GM12875 (cell line): ENCODE results near the gene IGSF5.

ENCODE experiments used
- H3K4me3 ChIP-seq: one replicate; pipeline ENCODE4 v1.5.1; 2011; ENCODE audit warnings: low read depth, low read length, control low read depth
- TF ChIP-seq, protein P1 (sequence below): IDR thresholded peaks from 2 replicates; pipeline ENCODE4 v1.5.1; 2011; ENCODE audit warnings: low read depth, mild to moderate bottlenecking, control low read depth, inconsistent platforms, low read length, moderate library complexity, borderline replicate concordance; ENCODE audit not compliant: insufficient read depth

The IGSF5 gene

DNA sequence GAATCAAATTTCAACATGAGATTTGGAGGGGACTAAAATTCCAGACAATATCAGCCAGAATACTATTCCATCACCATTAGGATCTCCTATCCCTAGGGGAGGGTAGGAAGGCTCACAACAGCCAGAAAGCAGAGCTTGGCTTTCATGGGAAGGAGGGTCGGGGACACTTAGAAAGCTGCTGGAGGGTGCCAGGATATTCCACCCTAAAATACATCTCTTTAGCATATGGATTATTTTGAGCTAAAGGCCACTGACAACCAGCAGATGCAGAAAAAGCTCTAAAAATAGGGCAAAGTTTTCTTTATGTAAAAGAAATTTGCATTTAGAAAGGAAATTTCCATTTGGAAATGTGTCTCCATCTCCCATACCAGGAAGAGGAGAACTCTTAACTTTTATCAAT lies 68.0 kb downstream of the IGSF5 start:
- TF ChIP-seq, protein P1, sequence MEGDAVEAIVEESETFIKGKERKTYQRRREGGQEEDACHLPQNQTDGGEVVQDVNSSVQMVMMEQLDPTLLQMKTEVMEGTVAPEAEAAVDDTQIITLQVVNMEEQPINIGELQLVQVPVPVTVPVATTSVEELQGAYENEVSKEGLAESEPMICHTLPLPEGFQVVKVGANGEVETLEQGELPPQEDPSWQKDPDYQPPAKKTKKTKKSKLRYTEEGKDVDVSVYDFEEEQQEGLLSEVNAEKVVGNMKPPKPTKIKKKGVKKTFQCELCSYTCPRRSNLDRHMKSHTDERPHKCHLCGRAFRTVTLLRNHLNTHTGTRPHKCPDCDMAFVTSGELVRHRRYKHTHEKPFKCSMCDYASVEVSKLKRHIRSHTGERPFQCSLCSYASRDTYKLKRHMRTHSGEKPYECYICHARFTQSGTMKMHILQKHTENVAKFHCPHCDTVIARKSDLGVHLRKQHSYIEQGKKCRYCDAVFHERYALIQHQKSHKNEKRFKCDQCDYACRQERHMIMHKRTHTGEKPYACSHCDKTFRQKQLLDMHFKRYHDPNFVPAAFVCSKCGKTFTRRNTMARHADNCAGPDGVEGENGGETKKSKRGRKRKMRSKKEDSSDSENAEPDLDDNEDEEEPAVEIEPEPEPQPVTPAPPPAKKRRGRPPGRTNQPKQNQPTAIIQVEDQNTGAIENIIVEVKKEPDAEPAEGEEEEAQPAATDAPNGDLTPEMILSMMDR: no peak
- no peak overlapping the region for H3K4me3 ChIP-seq

DNA sequence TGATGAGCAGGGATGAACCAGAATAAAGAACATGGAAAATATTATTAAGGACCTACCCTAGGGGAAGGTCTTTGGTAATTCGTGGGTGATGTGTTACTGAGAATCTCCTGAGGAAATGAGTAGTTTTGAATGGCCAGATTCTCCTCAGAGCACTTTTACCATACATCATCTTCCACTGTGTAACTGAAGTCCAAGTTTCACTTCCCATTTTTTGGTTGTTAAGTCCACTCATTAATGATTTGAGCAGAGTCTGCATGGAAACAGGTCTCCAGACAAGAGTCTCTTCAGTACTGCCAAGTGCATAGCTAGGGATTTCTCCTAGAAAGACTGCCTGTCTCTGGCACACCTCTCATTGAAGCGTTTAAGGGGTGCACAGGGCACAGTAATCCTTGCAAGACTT lies 73.6 kb downstream of the IGSF5 start:
- TF ChIP-seq, protein P1: no peak
- no peak overlapping the region for H3K4me3 ChIP-seq

DNA sequence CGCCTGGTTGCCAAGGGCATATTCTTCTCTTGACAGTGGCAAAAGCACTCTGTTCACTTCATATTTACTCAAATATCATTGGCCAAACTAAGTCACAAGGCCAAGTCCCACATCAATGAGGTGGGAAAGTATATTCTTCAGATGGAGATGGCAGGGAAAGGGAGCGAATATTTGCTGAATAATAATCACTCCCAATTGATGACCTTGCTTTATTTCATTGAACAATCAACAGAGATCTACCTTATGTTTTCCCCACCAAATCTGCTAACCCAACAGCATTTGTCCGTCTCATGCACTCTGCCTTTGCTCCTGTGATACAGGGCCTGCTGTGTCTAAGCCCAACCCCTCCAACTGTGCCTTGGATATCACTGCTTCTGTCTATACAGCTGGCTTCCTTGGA lies 77.1 kb downstream of the IGSF5 start:
- TF ChIP-seq, protein P1: no peak
- H3K4me3 ChIP-seq: no peak overlapping the region

DNA sequence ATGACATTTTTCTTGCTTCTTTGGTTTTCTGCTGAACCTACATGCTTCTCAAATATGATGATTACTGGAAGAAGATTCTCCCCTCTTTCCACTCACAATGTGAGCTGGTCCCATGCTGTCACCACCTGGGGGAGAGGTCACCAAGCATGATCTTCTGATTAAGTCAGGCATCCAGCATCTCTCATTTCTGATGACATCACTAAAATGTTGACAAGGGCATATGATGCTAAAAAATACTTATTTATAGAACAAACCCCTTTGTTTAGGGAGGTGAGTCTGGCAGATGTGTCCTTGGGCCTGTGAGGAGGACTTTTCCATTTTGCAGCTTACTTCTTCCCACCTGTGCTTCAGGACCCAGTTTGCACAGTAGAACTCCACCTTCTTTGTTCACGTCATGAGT lies 80.3 kb downstream of the IGSF5 start:
- TF ChIP-seq, protein P1: no peak
- H3K4me3 ChIP-seq: no peak overlapping the region

DNA sequence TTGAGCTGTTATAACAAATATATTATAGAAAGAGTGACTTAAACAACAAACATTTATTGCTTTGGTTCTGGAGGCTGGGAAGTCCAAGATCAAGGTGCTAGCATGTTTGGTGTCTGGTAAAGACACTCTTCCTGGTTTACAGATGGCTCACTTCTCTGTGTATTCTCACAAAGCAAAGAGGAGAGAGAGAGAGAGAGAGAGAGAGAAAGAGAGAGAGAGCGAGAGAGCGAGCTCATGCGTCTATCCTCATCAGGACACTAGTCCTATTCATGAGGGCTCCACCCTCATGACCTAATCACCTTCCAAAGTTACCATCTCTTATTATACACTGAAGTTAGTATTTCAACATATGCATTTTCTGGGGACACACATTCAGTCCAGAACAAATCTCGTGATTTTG lies 89.6 kb downstream of the IGSF5 start:
- TF ChIP-seq, protein P1: no peak
- H3K4me3 ChIP-seq: no peak overlapping the region

DNA sequence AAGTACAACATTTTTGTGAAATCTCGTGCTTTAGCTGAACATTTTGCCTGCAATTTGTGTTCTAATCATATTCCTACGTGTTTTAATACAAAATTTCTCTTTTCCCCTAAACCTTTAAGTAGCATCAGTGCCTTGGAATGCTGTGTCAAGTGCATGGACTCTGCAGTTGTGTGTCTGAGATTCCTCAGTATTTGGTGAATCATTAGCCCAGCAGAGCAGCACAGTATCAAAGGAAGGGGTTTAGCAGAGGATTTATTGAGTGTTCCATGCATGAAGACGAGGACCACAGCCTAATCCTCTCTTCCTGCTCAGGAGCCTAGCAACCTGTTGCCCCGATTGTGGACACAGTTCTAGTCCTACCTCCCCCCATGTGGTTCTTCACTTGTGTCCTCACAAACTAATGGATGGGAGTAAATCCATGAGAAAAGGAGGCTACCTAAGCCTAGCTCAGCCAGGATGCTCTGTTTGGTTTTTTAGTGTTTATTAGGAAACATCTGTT lies 92.9 kb downstream of the IGSF5 start:
- H3K4me3 ChIP-seq: no peak overlapping the region
- TF ChIP-seq, protein P1: no peak

DNA sequence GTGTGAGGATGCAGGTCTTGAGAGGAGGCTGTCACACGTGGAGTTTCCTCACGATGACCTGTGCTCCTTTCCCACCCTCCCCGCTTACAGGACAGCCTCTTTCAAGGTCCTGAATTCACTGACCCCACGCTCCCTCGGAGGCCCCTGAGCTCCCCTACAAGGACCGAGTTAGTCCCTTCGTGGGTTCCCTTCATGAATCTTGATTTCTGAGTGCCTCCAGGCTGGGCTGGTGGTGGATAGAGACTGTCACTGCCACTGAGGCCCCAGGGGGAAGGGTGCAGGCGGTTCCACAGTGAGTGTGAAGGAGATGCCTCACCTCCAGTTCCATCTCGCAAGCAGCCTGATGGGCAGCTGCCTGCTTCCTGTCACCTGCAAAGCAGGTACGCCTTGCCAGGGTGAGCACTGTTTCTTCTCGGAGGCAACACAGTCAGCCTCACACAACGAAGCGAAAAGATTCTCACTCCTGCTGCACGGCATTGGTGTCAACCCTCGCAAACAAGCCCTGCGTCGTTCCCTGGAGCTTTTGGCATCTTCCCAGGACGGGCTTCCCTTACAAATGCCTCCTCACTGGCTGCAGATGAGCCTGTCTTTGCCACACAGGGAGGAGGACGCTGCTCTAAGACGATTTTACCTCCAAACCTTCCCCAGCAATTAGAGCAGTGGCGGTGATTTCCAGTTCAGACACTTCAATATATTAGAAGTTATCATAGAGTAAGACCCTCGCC lies 95.6 kb downstream of the IGSF5 start:
- TF ChIP-seq, protein P1: no peak
- H3K4me3 ChIP-seq: no peak overlapping the region
